VCaP (cell line): Measurements from ENCODE around the gene CAPNS1.
A peak's percentile ranks its signal among the peaks of the same experiment; 100 is the strongest.

Experiments
- H3K27ac ChIP-seq: fragments of 450-650 bp; 2 replicates; pipeline ENCODE4 v1.5.1; 2017
- TF ChIP-seq, protein P1 (sequence below): fragments of 450-650 bp; conservative IDR thresholded peaks from 2 replicates; pipeline ENCODE4 v1.5.1; 2017; ENCODE audit warnings: mild to moderate bottlenecking, moderate library complexity

Gene CAPNS1

DNA sequence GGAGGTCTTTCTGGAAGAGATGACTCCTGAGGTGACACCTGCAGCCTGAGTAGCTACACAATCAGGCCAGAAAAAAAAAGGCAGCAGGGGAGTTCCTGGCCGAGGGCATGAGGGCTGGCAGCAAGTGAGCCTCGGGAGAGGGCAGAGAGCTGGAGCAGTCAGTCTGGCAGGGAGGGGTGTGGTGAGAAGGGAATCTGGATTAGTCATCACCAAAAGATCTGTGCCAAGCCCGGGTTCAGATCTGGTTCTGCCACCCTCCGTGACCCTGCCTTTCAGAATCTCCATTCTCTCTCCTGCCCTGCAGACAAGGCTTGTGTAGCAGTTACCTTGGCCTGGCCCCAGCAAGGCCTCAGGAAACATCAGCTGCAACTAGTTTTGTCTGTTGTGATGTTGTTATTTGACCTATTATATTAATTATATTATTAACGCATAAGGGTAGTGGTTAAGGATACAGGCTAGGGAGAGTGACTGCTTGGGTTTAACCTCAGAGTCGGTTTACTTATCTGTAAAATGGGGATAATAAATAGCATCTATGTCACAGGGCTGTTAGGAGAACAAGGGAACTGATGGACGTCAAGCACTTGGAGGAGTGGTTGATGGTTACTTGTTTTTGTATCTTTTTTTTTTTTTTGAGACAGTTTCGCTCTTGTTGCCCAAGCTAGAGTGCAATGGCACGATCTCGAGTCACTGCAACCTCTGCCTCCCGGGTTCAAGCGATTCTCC, 2.7 kb upstream of the CAPNS1 start:
- TF ChIP-seq, protein P1, sequence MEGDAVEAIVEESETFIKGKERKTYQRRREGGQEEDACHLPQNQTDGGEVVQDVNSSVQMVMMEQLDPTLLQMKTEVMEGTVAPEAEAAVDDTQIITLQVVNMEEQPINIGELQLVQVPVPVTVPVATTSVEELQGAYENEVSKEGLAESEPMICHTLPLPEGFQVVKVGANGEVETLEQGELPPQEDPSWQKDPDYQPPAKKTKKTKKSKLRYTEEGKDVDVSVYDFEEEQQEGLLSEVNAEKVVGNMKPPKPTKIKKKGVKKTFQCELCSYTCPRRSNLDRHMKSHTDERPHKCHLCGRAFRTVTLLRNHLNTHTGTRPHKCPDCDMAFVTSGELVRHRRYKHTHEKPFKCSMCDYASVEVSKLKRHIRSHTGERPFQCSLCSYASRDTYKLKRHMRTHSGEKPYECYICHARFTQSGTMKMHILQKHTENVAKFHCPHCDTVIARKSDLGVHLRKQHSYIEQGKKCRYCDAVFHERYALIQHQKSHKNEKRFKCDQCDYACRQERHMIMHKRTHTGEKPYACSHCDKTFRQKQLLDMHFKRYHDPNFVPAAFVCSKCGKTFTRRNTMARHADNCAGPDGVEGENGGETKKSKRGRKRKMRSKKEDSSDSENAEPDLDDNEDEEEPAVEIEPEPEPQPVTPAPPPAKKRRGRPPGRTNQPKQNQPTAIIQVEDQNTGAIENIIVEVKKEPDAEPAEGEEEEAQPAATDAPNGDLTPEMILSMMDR, result no peak
- peak overlapping the region; percentile 99 for H3K27ac ChIP-seq

DNA sequence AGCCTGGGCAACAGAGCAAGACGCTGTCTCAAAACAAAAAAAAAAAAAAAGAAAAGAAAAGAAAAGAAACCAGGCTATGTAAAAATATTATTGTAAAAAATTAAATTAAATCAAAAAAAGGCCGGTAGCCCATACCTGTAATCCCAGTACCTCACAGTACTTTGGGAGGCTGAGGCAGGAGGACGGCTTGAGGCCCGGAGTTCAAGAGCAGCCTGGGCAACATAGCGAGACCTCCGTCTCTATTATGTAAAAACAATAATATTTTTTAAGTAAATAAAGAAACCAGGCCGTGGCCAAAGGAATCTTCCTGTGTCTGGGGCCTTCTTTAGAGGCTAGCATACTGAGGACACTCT, 770 bp upstream of the CAPNS1 start:
- peak overlapping the region; percentile 99 for H3K27ac ChIP-seq

DNA sequence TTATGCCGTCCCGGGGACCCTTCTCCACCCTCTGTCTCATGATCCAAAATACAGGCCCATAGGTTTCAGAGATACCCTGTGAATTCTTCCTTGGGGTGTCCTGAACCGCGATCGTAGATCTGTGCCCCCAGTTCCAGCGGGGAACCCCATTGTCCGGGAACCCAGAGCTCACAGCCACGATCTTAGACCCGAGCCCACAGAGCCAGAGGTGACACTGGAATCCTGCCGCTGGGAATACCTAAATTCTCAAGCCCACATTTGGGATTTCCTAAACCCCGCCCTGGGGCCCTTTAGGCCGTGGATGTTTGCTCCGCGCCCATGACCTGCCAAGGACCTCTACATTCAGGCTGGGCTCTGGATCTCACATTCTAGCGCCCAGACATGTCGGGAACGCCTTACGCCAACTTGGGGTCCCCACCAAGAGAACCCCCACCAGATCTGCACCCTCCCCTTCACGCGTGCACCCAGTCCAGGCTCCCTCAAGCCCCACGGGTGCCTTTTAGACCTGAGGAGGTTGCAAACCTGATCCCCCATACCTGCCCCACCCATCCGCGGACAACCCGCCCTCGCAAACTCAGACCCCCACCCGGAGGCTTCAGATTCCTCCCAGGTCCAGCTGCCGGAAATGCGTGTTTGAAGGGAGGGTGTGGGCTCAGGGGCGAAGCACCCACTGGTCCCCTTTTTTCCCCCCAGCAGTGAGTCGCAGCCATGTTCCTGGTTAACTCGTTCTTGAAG, 605 bp downstream of the CAPNS1 start:
- H3K27ac ChIP-seq, result peak overlapping the region; percentile 99
- TF ChIP-seq, protein P1, result no peak

More for the DNA sequence above, 770 bp upstream of the CAPNS1 start:
- TF ChIP-seq, protein P1, result no peak

DNA sequence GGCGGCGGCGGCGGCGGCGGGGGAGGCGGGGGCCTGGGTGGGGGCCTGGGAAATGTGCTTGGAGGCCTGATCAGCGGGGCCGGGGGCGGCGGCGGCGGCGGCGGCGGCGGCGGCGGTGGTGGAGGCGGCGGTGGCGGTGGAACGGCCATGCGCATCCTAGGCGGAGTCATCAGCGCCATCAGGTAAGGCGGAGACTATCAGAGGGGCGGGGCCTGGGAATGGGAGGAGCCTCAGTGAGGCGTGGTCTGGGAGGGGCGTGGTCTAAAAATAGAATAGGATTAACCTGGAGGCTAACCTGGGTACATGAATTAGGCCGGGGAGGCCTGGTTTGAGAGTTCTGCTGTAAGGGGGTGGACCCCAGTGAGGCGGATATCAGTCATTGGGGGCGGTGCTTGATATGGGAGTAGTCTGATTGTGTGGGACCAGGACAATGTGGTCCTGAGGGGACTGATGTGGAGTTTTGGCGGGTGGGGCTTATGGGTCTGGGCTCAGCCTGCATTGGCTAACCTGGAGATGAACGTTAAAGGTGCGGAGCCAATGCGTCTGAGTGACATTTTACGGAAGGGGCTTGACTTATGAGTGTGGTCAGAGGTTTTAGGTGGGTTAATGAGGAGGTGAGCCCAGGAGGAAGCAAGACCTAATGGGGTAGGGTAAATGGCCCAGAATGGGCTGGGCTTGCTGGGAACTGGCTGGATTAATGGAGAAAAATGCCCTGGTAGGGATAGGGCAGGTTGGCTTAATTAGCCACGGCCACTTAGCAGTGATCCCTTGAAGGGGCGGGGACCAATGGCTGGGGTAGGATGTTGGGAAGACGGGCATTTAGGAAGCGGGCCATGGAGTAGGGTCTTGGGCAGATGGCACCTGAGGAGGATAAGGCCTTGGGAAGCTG, 1.4 kb downstream of the CAPNS1 start:
- peak overlapping the region; percentile 99 for H3K27ac ChIP-seq
- TF ChIP-seq, protein P1, result no peak

DNA sequence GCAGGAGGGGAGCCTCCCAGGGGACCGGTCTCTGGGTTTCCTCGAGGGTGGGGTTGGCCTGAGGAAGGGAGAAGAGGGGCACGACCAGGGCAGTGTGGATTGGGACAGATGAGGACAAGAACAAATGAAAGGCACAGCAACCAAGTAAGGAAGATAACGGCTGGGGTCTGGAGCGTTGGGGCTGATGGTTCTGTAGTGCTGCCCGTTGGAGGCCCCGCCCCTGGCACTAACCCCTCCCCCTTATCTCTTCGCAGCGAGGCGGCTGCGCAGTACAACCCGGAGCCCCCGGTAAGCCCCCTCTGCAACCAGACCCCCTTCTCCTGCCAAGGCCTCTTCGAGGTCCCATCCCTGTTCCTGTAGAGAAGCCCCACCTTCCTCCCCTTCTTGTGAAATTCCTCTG, 2.2 kb downstream of the CAPNS1 start:
- H3K27ac ChIP-seq, result peak overlapping the region; percentile 99; the same call in 1 of the 2 replicates
- TF ChIP-seq, protein P1, result no peak

DNA sequence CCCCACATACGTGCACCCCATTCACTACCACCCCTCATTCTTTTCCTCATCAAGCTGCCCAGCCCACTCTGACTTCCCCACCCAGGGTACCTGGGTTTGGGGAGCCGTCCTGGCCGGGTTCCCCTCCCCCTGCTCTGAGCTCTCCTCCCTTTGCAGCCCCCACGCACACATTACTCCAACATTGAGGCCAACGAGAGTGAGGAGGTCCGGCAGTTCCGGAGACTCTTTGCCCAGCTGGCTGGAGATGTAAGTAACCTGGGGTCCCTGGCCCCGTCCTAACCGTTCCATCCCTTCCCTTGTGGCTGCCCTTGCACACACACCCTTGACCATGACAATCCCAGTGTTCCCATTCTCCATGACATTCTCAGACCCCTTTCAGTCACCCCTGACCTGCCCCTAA, 2.6 kb downstream of the CAPNS1 start:
- TF ChIP-seq, protein P1, result no peak
- H3K27ac ChIP-seq, result peak overlapping the region; percentile 99; the same call in 1 of the 2 replicates

DNA sequence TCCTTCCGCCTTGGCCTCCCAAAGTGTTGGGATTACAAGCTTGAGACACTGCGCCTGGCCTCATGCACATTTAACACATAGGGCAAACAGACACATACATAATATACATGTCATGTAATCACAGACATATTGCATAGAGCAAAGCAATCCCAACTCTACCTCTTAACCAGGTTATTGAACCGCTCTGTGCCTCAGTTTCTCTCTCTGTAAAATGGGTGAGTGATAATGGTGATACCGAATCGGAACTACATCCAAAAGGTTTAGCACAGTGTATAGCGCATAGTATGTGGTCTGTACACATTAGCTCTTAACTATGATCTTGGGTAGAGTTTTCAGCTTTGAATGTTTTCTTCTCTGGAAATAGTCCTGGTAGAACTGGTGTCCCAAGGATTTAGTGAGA, 4.8 kb downstream of the CAPNS1 start:
- TF ChIP-seq, protein P1, result no peak
- H3K27ac ChIP-seq, result no peak overlapping the region
